K562 (cell line): ENCODE results near the gene KBTBD4. TPM values are rescaled to one million over a fixed set of nuclear protein-coding genes. Genes with fewer than 3 reads are reported as not detected.

ENCODE experiments used
- ATAC-seq: fragments of 200-7000 bp; cut with Tn5 transposase; 3 replicates; pipeline ENCODE4 v1.9.1; 2020; ENCODE audit warnings: moderate library complexity
- BruUV-seq: library from RNA; stranded (reverse); fragments of 400-500 nt; replicated peaks from 2 replicates; lab custom pipeline; 2021; lab: Mats Ljungman, UMichigan
- CTCF ChIA-PET: fragments of 300-600 bp; formaldehyde crosslinking; extraction: SDS; loops from one replicate; lab custom pipeline; 2021; ENCODE audit warnings: low intra/inter-chr PET ratio; lab: Yijun Ruan, JAX
- POLR2A ChIA-PET: fragments of 300-600, 350-650 bp; sonication (Branson Sonifier 250); formaldehyde crosslinking; extraction: SDS; loops from one replicate; lab custom pipeline; 2021; ENCODE audit warnings: antibody characterized with exemption, inconsistent platforms; lab: Yijun Ruan, JAX
- DNase-seq, 4 experiments: peaks; one replicate each; pipeline versions ENCODE4 v3.0.0 to v3.0.0-alpha.2; 2011 to 2018; ENCODE audit warnings: low spot score in 3 of 4, mixed read lengths in 3 of 4; ENCODE audit errors: extremely low read depth in 1 of 4
- FAIRE-seq: peaks from 2 replicates; lab custom pipeline; 2011; peaks lifted over from hg19 to GRCh38; lab: Jason Lieb, UNC
- H2AFZ ChIP-seq: 2 replicates; pipeline ENCODE4 v1.6.0; 2011; ENCODE audit warnings: low read depth, low read length, control low read depth, inconsistent platforms
- H3K27ac ChIP-seq: fragments of 200-600 bp; 3 replicates; pipeline ENCODE4 v1.8.0; 2011; ENCODE audit warnings: low read depth, mild to moderate bottlenecking, control low read depth, inconsistent platforms, low read length, moderate library complexity, mixed read lengths; ENCODE audit errors: extremely low read depth
- H3K27me3 ChIP-seq, 2 experiments: fragments of 300-600 bp in 1 of 2; 2 replicates in 1 of 2; 3 replicates in 1 of 2; pipeline versions ENCODE4 v1.6.0 to v1.8.0; 2011; ENCODE audit warnings: inconsistent platforms in 2 of 2, low read length in 2 of 2, mild to moderate bottlenecking in 1 of 2, mixed read lengths in 1 of 2, moderate library complexity in 1 of 2; ENCODE audit not compliant: control insufficient read depth in 2 of 2, insufficient read depth in 2 of 2
- H3K36me3 ChIP-seq: fragments of 300-600 bp; 3 replicates; pipeline ENCODE4 v1.8.0; 2011; ENCODE audit warnings: mild to moderate bottlenecking, low read length, inconsistent platforms; ENCODE audit not compliant: control insufficient read depth, insufficient read depth
- H3K4me1 ChIP-seq, 2 experiments: fragments of 200-600 bp in 1 of 2; replicated peaks in 1 of 2; 2 replicates in 1 of 2; 3 replicates in 1 of 2; pipeline versions ENCODE4 v1.5.1 to v1.8.0; 2011; ENCODE audit warnings: inconsistent platforms in 2 of 2, low read length in 2 of 2, mild to moderate bottlenecking in 1 of 2, mixed read lengths in 1 of 2, moderate library complexity in 1 of 2; ENCODE audit not compliant: control insufficient read depth in 2 of 2, insufficient read depth in 2 of 2
- H3K4me2 ChIP-seq: 2 replicates; pipeline ENCODE4 v1.6.1; 2011; ENCODE audit warnings: low read length, control low read depth, inconsistent platforms, mixed read lengths; ENCODE audit not compliant: insufficient read depth
- H3K4me3 ChIP-seq: fragments of 200-600 bp; sonication (generic), shearing (Covaris generic); 2 replicates; pipeline ENCODE4 v1.5.1; 2016; ENCODE audit warnings: control low read depth, inconsistent platforms
- H3K79me2 ChIP-seq: fragments of 200-600 bp; 3 replicates; pipeline ENCODE4 v1.8.0; 2011; ENCODE audit warnings: low read length, inconsistent platforms; ENCODE audit not compliant: control insufficient read depth, insufficient read depth
- H3K9ac ChIP-seq, 2 experiments: 2 replicates each; pipeline versions ENCODE4 v1.6.0 to v1.6.1; 2011; ENCODE audit warnings: low read depth in 2 of 2, low read length in 2 of 2, control low read depth in 1 of 2, inconsistent platforms in 1 of 2, mild to moderate bottlenecking in 1 of 2, mixed read lengths in 1 of 2; ENCODE audit not compliant: insufficient read depth in 1 of 2
- H3K9me1 ChIP-seq: one replicate; pipeline ENCODE4 v1.6.0; 2011; ENCODE audit warnings: inconsistent platforms, mild to moderate bottlenecking, low read length, moderate library complexity; ENCODE audit not compliant: control insufficient read depth, insufficient read depth
- H3K9me3 ChIP-seq: replicated peaks from 2 replicates; pipeline ENCODE4 v1.5.1; 2011; ENCODE audit warnings: low read depth, low read length, inconsistent platforms; ENCODE audit not compliant: control insufficient read depth, insufficient read depth
- H4K20me1 ChIP-seq: replicated peaks from 2 replicates; pipeline ENCODE4 v1.6.1; 2011; ENCODE audit warnings: low read length, inconsistent platforms, mixed read lengths; ENCODE audit not compliant: control insufficient read depth, insufficient read depth
- ATF3 ChIP-seq, 2 experiments: fragments of 450-650 bp in 1 of 2; sonication (generic) in 1 of 2; formaldehyde crosslinking in 1 of 2; IDR thresholded peaks in 1 of 2; conservative IDR thresholded peaks in 1 of 2; 2 replicates each; pipeline versions ENCODE4 v1.6.1 to v1.8.1; 2016 to 2023; ENCODE audit warnings: mild to moderate bottlenecking in 2 of 2, moderate library complexity in 2 of 2, inconsistent platforms in 1 of 2, missing genetic modification reagents in 1 of 2
- CEBPB ChIP-seq: fragments of 450-650 bp; IDR thresholded peaks from 2 replicates; pipeline ENCODE4 v1.6.1; 2016; ENCODE audit warnings: missing genetic modification characterization, missing compliant biosample characterization
- CEBPG ChIP-seq, 3 experiments: fragments of 200-800 bp in 1 of 3; sonication (Bioruptor generic) in 1 of 3; sonication (generic) in 1 of 3; formaldehyde crosslinking in 1 of 3; IDR thresholded peaks in 2 of 3; conservative IDR thresholded peaks in 1 of 3; 2 replicates each; pipeline versions ENCODE4 v1.6.1 to v1.8.0; 2016 to 2022; ENCODE audit warnings: missing compliant biosample characterization in 2 of 3, missing genetic modification characterization in 2 of 3, mild to moderate bottlenecking in 1 of 3, missing genetic modification reagents in 1 of 3
- MAZ ChIP-seq, 2 experiments: fragments of 450-650 bp in 1 of 2; sonication (generic) in 1 of 2; formaldehyde crosslinking; IDR thresholded peaks in 1 of 2; conservative IDR thresholded peaks in 1 of 2; 2 replicates each; pipeline versions ENCODE4 v1.4.0 to v1.5.0; 2020; ENCODE audit warnings: mild to moderate bottlenecking in 1 of 2, missing genetic modification reagents in 1 of 2
- PHF8 ChIP-seq: fragments of 200-600 bp; sonication (generic); IDR thresholded peaks from 2 replicates; pipeline ENCODE4 v1.6.1; 2012; ENCODE audit warnings: mixed run types, mild to moderate bottlenecking, inconsistent platforms, low read length, moderate library complexity, borderline replicate concordance
- WGBS: fragments of 100-300 bp; shearing (Covaris generic); methylation state at CpG from one replicate; pipeline ENCODE4 v1.1.6; 2016; ENCODE audit warnings: low coverage, mixed read lengths; ENCODE audit not compliant: insufficient coverage; ENCODE audit errors: missing lambda C conversion rate; 5-methylcytosine and 5-hydroxymethylcytosine counted together
- in situ Hi-C: fragments of 300-500 bp; cut with MboI; formaldehyde crosslinking; loops from 4 replicates; pipeline ENCODE4 v1.15.0; 2018; ENCODE audit warnings: inconsistent platforms, mixed read lengths
- intact Hi-C: fragments of 100-400 bp; cut with micrococcal nuclease; formaldehyde crosslinking; loops from 2 replicates; pipeline ENCODE4 v1.14.2; 2022
- polyA plus RNA-seq, 8 experiments: library from polyadenylated mRNA; depleted of rRNA in 4 of 8; stranded (reverse) in 5 of 8; unstranded in 3 of 8; fragments of >200 nt; fragmentation: Nextera tagmentation in 2 of 8; fragmentation: Illumina TruSeq in 1 of 8; extraction: Ambion mirVana in 2 of 8; extraction: Trizol in 1 of 8; gene quantifications; 2 replicates each; pipeline versions ENCODE4 v1.2.1 to v1.2.3, GENCODE V29; 2011 to 2014; ENCODE audit warnings: inconsistent platforms in 1 of 8, missing spikeins in 1 of 8
- total RNA-seq, 7 experiments: library from RNA; depleted of rRNA in 6 of 7; stranded (reverse); fragments of >200 nt in 6 of 7; fragmentation: Illumina TruSeq in 2 of 7; extraction: Trizol in 2 of 7; gene quantifications; 2 replicates each; pipeline versions ENCODE4 v1.2.1 to v1.2.3, GENCODE V29; 2011 to 2021; ENCODE audit warnings: low replicate concordance in 1 of 7

KBTBD4 gene
- total and polyA plus RNA-seq, 9 of the 15 experiments (the other 6 are each of a cell fraction or from before 2014, with no cell fraction given), result 7.0 to 33.9 (median 13.3) TPM

DNA sequence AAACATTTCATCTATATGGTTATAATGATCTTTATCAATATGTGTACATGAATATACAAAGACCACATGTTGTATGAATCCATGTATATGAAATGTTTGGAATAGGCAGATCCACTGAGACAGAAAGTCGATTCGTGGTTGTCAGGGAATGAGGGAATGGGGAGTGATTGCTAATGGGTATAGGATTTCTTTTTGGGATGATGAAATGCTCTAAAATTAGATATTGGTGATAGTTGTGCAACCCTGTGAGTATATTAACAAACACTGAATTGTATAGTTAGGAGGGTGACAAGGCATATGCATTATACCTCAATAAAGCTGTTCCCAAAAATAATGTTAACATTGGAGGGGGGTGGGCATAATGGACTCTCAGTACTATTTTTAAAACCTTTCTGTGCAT is 18.3 kb downstream of the KBTBD4 start:
- Histone ChIP-seq H3K27ac (no peak overlapping the region), H3K4me1 (peaks cover 10 to 28% of the 10 kb centered on the region in 2 experiments; a peak in 4 of 5 replicates), H3K4me3 (no peak overlapping the region), H3K4me2 (no peak overlapping the region), H3K9me1 (no peaks in the 10 kb centered on the region), H3K9ac (no peak overlapping the region), H3K79me2 (peaks cover 9% of the 10 kb centered on the region; the same call in 2 of the 3 replicates), H3K9me3 (no peaks in the 10 kb centered on the region), H3K36me3 (no peaks in the 10 kb centered on the region), H3K27me3 (no peaks in the 10 kb centered on the region), H4K20me1 (no peaks in the 10 kb centered on the region), H2AFZ (no peak overlapping the region)
- intact Hi-C loops (no loop called here), in situ Hi-C loops (no loop called here)
- FAIRE-seq, result no peak
- ATAC-seq, result no peak
- WGBS, result 87% methylated on average over 2 of the region's 2 CpGs
- POLR2A ChIA-PET, result interaction anchor here (0.8 to 0.9 kb wide), 2 partner anchors 12 to 31 kb away, joined by 3 read pairs; no protein-coding TSS in a partner anchor
- CTCF ChIA-PET, result no interaction called here
- no peak for DNase-seq
- no TSS peak for BruUV-seq
- TF ChIP-seq PHF8 (no peak), ATF3 (IDR thresholded peaks at IDR 0.05) (peak; percentile 21; the same call in 1 of the 2 replicates), ATF3 (CRISPR knock-in tag; conservative IDR thresholded peaks at IDR 0.05) (no peak), CEBPG (CRISPR knock-in tag; IDR thresholded peaks at IDR 0.05) (no peak), CEBPG (tag; conservative IDR thresholded peaks at IDR 0.05 in 1 of 2, IDR thresholded peaks at IDR 0.05 in 1 of 2) (peak; percentile 24 to 58; a peak in 1 of 4 replicates), MAZ (CRISPR knock-in tag; conservative IDR thresholded peaks at IDR 0.05 in 1 of 2, IDR thresholded peaks at IDR 0.05 in 1 of 2) (no peak), CEBPB (tag) (peak; percentile 55)
